Neural crest cell (in vitro differentiated cells): ENCODE results near the gene TRABD2B. TPM values are rescaled to one million over a fixed set of nuclear protein-coding genes. Genes with fewer than 3 reads are reported as not detected.

ENCODE experiments used
- DNase-seq: peaks from one replicate; pipeline ENCODE4 v3.0.0; 2021; ENCODE audit warnings: low read depth, mixed read lengths, low spot score
- H3K27ac Mint-ChIP-seq: one replicate; pipeline ENCODE4 v1.8.0; 2021; ENCODE audit warnings: mild to moderate bottlenecking, mixed read lengths; ENCODE audit not compliant: unreplicated experiment
- H3K27me3 Mint-ChIP-seq: 2 replicates; pipeline ENCODE4 v1.8.0; 2021; ENCODE audit warnings: low read depth, mild to moderate bottlenecking, mixed read lengths
- H3K36me3 Mint-ChIP-seq: 2 replicates; pipeline ENCODE4 v1.8.0; 2021; ENCODE audit warnings: low read depth, mild to moderate bottlenecking, mixed read lengths
- H3K4me1 Mint-ChIP-seq: 2 replicates; pipeline ENCODE4 v1.8.0; 2021; ENCODE audit warnings: mixed read lengths
- H3K4me3 Mint-ChIP-seq: one replicate; pipeline ENCODE4 v1.8.0; 2021; ENCODE audit warnings: mild to moderate bottlenecking, mixed read lengths
- H3K9me3 Mint-ChIP-seq: 2 replicates; pipeline ENCODE4 v1.8.0; 2021; ENCODE audit warnings: mixed read lengths
- CTCF ChIP-seq: fragments of 200-600 bp; sonication (generic); conservative IDR thresholded peaks from 2 replicates; pipeline ENCODE4 v1.5.0; 2021; ENCODE audit warnings: antibody characterized with exemption, mild to moderate bottlenecking
- total RNA-seq: library from RNA; stranded (reverse); gene quantifications from 2 replicates; pipeline ENCODE4 v1.2.1, GENCODE V29; 2021

Gene TRABD2B
- total RNA-seq, 1 donor from 2014 or later, result 0.49 TPM

GRCh38 chr1:47751193-47751592, 246.0 kb downstream of the TRABD2B start:
- H3K27ac Mint-ChIP-seq, result no peak overlapping the region
- H3K27me3 Mint-ChIP-seq, result peaks cover 2% of the 10 kb centered on the region
- no peaks in the 10 kb centered on the region for H3K9me3 Mint-ChIP-seq
- H3K36me3 Mint-ChIP-seq, result no peaks in the 10 kb centered on the region
- no peaks in the 10 kb centered on the region for H3K4me1 Mint-ChIP-seq
- DNase-seq, result no peak
- H3K4me3 Mint-ChIP-seq, result no peak overlapping the region
- no peak for TF ChIP-seq CTCF

DNA sequence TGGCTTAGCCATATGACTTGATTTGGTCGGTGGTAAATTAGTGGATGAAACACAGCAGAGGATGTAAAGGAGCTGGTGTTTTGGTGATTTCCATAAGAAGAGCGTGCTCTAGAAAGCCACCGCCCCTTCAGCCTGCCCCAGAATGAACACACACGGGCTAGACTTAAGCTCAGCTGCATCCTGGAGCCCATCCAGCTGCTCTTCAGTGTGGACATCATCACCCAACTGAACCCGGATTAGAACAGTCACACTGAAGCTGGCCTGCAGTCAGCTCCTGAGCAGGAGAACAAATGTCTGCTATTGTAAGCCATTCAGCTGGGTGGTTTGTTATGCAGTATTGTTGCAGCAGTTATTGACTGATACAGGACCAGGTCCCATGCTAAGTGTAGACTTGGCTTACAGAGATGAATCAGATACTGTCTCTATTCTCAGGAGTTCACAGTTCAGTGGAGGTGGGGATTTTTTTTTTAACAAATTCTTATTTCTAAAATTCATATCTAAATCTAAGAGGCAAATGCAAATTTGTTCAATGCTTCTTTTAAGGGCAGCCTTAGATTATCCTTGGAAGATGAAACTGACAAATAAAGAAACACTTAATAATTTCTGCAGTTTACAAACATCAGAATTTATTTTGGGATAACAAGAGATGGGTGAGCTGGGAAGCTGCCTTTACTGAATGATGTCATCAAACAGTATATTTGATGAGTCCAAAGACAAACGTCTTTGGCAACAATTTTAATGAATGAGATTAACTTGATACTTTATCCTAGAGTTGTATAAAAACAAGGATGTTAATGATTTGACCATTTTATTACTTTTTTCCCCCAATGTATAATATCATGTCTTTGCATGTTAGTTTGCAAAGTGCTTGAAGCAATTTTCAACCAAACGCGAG, 251.2 kb downstream of the TRABD2B start:
- no peak for TF ChIP-seq CTCF
- Mint-ChIP-seq H3K27ac (no peak overlapping the region), H3K4me3 (no peak overlapping the region), H3K27me3 (peaks cover 23% of the 10 kb centered on the region), H3K9me3 (peaks cover 11% of the 10 kb centered on the region), H3K36me3 (no peaks in the 10 kb centered on the region), H3K4me1 (no peaks in the 10 kb centered on the region)
- no peak for DNase-seq

DNA sequence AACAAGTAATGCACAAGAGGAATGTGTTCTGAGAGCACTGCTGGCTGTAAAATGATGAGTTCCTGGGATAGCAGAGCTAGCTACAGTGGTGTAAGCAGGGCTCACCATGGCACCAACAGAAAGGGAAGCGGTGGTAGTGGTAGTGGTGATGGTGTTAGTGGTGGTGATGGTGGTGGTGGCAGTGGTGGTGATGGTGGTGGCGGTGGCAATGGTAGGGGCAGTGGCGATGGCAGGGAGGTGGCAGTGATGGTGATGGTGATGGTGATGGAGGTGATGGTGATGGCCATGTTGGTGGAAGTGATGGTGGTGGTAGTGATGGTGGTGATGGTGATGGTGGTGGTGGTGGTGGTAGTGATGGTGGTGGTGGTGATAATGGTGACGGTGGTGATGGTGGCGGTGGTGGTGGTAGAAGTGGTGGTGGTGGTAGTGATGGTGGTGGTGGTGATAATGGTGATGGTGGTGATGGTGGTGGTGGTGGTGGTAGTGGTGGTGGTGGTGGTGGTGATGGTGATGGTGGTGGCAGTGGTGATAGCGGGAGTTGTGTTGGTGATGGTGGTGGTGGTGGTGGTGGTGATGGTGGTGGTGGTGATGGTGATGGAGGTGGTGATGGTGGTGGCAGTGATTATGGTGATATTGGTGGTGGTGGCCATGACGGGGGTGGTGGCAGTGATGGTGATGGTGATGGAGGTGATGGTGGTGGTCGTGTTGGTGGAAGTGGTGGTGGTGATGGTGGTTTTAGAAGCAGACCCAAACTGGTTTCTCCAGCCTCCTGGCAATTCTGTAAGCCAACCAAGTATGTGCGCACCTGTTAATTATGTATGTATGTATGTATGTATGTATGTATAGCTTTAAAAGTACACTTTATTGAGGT, 254.1 kb downstream of the TRABD2B start:
- peaks cover 49% of the 10 kb centered on the region for H3K27me3 Mint-ChIP-seq
- H3K4me3 Mint-ChIP-seq, result no peak overlapping the region
- no peak for DNase-seq
- TF ChIP-seq CTCF, result no peak
- peaks cover 12% of the 10 kb centered on the region for H3K9me3 Mint-ChIP-seq
- no peaks in the 10 kb centered on the region for H3K4me1 Mint-ChIP-seq
- H3K27ac Mint-ChIP-seq, result no peak overlapping the region
- no peaks in the 10 kb centered on the region for H3K36me3 Mint-ChIP-seq

- H3K36me3 Mint-ChIP-seq, result no peaks in the 10 kb centered on the region
- no peak overlapping the region for H3K27ac Mint-ChIP-seq
- H3K4me3 Mint-ChIP-seq, result no peak overlapping the region
- TF ChIP-seq CTCF, result peak; percentile 83
- no peaks in the 10 kb centered on the region for H3K4me1 Mint-ChIP-seq
- H3K9me3 Mint-ChIP-seq, result peaks cover 12% of the 10 kb centered on the region
- H3K27me3 Mint-ChIP-seq, result peaks cover 66% of the 10 kb centered on the region
- DNase-seq, result peak; percentile 74
Observed at GRCh38 chr1:47738560-47739182, 258.5 kb downstream of the TRABD2B start.

DNA sequence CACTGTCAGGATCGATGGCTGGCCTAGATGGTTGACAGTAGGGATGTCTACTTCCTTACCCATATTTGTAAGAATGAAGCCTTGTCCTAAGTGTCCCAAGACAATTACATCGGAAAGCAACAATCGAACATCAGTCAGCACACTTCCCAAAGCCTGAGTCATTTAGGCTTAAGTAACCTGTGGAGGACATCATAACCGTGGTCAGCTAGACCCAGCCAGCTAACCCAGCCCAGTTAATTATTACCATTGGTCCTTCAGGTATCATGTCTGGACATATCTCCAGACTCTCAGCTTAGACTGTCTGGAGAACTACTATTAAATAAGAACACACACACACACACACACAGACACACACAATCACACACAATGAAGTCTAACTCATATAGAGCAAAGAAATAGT, 264.7 kb downstream of the TRABD2B start:
- no peaks in the 10 kb centered on the region for H3K4me1 Mint-ChIP-seq
- H3K36me3 Mint-ChIP-seq, result no peaks in the 10 kb centered on the region
- H3K27me3 Mint-ChIP-seq, result peaks cover 73% of the 10 kb centered on the region
- no peak for TF ChIP-seq CTCF
- H3K27ac Mint-ChIP-seq, result no peak overlapping the region
- DNase-seq, result no peak
- no peak overlapping the region for H3K4me3 Mint-ChIP-seq
- H3K9me3 Mint-ChIP-seq, result no peaks in the 10 kb centered on the region
